H1 (cell line): ENCODE measurements around the gene FBLN2. TPM values are rescaled to one million over a fixed set of nuclear protein-coding genes. Genes with fewer than 3 reads are reported as not detected.

Source experiments
- CTCF ChIA-PET: fragments of 300-600 bp; sonication (Branson Sonifier 250); formaldehyde crosslinking; loops from one replicate; lab custom pipeline; 2021; ENCODE audit not compliant: partially characterized antibody; lab: Charles Lee
- POLR2A ChIA-PET: fragments of 300-600 bp; sonication (Branson Sonifier 250); formaldehyde crosslinking; loops from one replicate; lab custom pipeline; 2021; ENCODE audit warnings: inconsistent platforms; ENCODE audit not compliant: partially characterized antibody; lab: Charles Lee
- DNase-seq, 2 experiments: peaks; one replicate each; pipeline versions ENCODE4 v3.0.0 to v3.0.0-alpha.2; 2010 to 2022; ENCODE audit warnings: low spot score in 2 of 2, low read depth in 1 of 2, mixed read lengths in 1 of 2
- FAIRE-seq: peaks from 2 replicates; lab custom pipeline; 2011; peaks lifted over from hg19 to GRCh38; lab: Jason Lieb, UNC
- H2AFZ ChIP-seq: 2 replicates; pipeline ENCODE4 v1.8.1; 2012; ENCODE audit warnings: low read length, inconsistent platforms
- H2AK5ac ChIP-seq: 2 replicates; pipeline ENCODE4 v1.6.1; 2013; ENCODE audit warnings: low read depth, low read length
- H2BK120ac ChIP-seq: replicated peaks from 2 replicates; pipeline ENCODE3; 2013; ENCODE audit warnings: low read depth, low read length, inconsistent platforms
- H2BK12ac ChIP-seq: 2 replicates; pipeline ENCODE4 v1.6.1; 2013; ENCODE audit warnings: low read depth, low read length
- H2BK15ac ChIP-seq: 2 replicates; pipeline ENCODE4 v1.6.1; 2013; ENCODE audit warnings: low read length
- H2BK20ac ChIP-seq: 2 replicates; pipeline ENCODE4 v1.6.1; 2013; ENCODE audit warnings: low read length
- H2BK5ac ChIP-seq: 2 replicates; pipeline ENCODE4 v1.6.1; 2013; ENCODE audit warnings: low read depth, low read length
- H3K14ac ChIP-seq: 2 replicates; pipeline ENCODE4 v1.6.1; 2013; ENCODE audit warnings: inconsistent platforms; ENCODE audit not compliant: insufficient read length
- H3K18ac ChIP-seq: 2 replicates; pipeline ENCODE4 v1.6.1; 2013; ENCODE audit warnings: low read length; ENCODE audit errors: extremely low read depth
- H3K23ac ChIP-seq: 2 replicates; pipeline ENCODE4 v1.6.1; 2013; ENCODE audit warnings: inconsistent platforms; ENCODE audit not compliant: insufficient read length
- H3K23me2 ChIP-seq: 2 replicates; pipeline ENCODE4 v1.6.1; 2013; ENCODE audit warnings: low read depth, low read length
- H3K27ac ChIP-seq: 2 replicates; pipeline ENCODE4 v1.6.1; 2011; ENCODE audit warnings: low read depth, low read length, inconsistent platforms
- H3K27me3 ChIP-seq, 4 experiments: replicated peaks in 1 of 4; 1 replicate in 1 of 4; 2 replicates in 3 of 4; pipeline versions ENCODE4 v1.6.1 to v1.8.1; 2011 to 2013; ENCODE audit warnings: low read length in 3 of 4, mild to moderate bottlenecking in 3 of 4, inconsistent platforms in 2 of 4, mixed read lengths in 2 of 4, moderate library complexity in 1 of 4; ENCODE audit not compliant: control insufficient read depth in 3 of 4, insufficient read depth in 3 of 4; ENCODE audit errors: extremely low read depth in 1 of 4
- H3K36me3 ChIP-seq, 4 experiments: 2 replicates each; pipeline versions ENCODE4 v1.6.1 to v1.8.1; 2011 to 2013; ENCODE audit warnings: mild to moderate bottlenecking in 4 of 4, low read length in 3 of 4, moderate library complexity in 2 of 4, control low read depth in 1 of 4, inconsistent platforms in 1 of 4; ENCODE audit not compliant: insufficient read depth in 4 of 4, control insufficient read depth in 2 of 4
- H3K4ac ChIP-seq: replicated peaks from 2 replicates; pipeline ENCODE3; 2013; ENCODE audit warnings: low read length, low read depth, mixed read lengths, inconsistent platforms; ENCODE audit not compliant: insufficient read length
- H3K4me1 ChIP-seq, 4 experiments: replicated peaks in 1 of 4; 1 replicate in 1 of 4; 2 replicates in 3 of 4; pipeline versions ENCODE4 v1.6.1 to v1.8.1; 2011 to 2013; ENCODE audit warnings: low read length in 3 of 4, inconsistent platforms in 2 of 4, mixed read lengths in 1 of 4; ENCODE audit not compliant: insufficient read depth in 4 of 4, control insufficient read depth in 3 of 4
- H3K4me2 ChIP-seq, 2 experiments: 2 replicates each; pipeline versions ENCODE4 v1.6.1 to v1.8.1; 2011 to 2013; ENCODE audit warnings: low read depth in 2 of 2, low read length in 2 of 2, control low read depth in 1 of 2, inconsistent platforms in 1 of 2, mild to moderate bottlenecking in 1 of 2; ENCODE audit not compliant: insufficient read depth in 1 of 2
- H3K4me3 ChIP-seq, 4 experiments: fragments of 200-600, 300-600 bp in 1 of 4; sonication (generic), shearing (Covaris generic), sonication (Bioruptor Twin) in 1 of 4; 2 replicates each; pipeline versions ENCODE4 v1.5.1 to v1.8.1; 2011 to 2016; ENCODE audit warnings: low read length in 4 of 4, low read depth in 3 of 4, control low read depth in 2 of 4, inconsistent platforms in 2 of 4, mild to moderate bottlenecking in 2 of 4, mixed read lengths in 1 of 4, moderate library complexity in 1 of 4; ENCODE audit not compliant: insufficient read depth in 2 of 4; ENCODE audit errors: extremely low read depth in 1 of 4
- H3K56ac ChIP-seq: replicated peaks from 2 replicates; pipeline ENCODE3; 2013; ENCODE audit warnings: low read depth, mild to moderate bottlenecking, mixed read lengths, low read length, inconsistent platforms; ENCODE audit not compliant: insufficient read length
- H3K79me1 ChIP-seq: 2 replicates; pipeline ENCODE4 v1.6.1; 2013; ENCODE audit warnings: low read depth, low read length, control low read depth
- H3K79me2 ChIP-seq, 2 experiments: 2 replicates each; pipeline versions ENCODE4 v1.6.1 to v1.8.1; 2012 to 2013; ENCODE audit warnings: low read length in 2 of 2, mild to moderate bottlenecking in 2 of 2, inconsistent platforms in 1 of 2; ENCODE audit not compliant: insufficient read depth in 2 of 2, control insufficient read depth in 1 of 2
- H3K9ac ChIP-seq, 4 experiments: replicated peaks in 1 of 4; 1 replicate in 1 of 4; 2 replicates in 3 of 4; pipeline versions ENCODE4 v1.6.1 to v1.8.1; 2011 to 2013; ENCODE audit warnings: low read depth in 3 of 4, low read length in 3 of 4, control low read depth in 2 of 4, mild to moderate bottlenecking in 2 of 4, moderate library complexity in 2 of 4, inconsistent platforms in 1 of 4; ENCODE audit errors: extremely low read depth in 1 of 4
- H3K9me3 ChIP-seq, 2 experiments: 2 replicates each; pipeline versions ENCODE4 v1.6.1 to v1.8.1; 2012 to 2013; ENCODE audit warnings: mild to moderate bottlenecking in 2 of 2, moderate library complexity in 2 of 2, control low read depth in 1 of 2, inconsistent platforms in 1 of 2, low read depth in 1 of 2, low read length in 1 of 2, mixed read lengths in 1 of 2; ENCODE audit not compliant: insufficient read depth in 2 of 2
- H4K20me1 ChIP-seq, 2 experiments: replicated peaks in 1 of 2; 2 replicates each; pipeline versions ENCODE3 to v1.8.1; 2011 to 2013; ENCODE audit warnings: inconsistent platforms in 2 of 2, low read length in 2 of 2, mild to moderate bottlenecking in 1 of 2; ENCODE audit not compliant: insufficient read depth in 2 of 2, control insufficient read depth in 1 of 2
- H4K5ac ChIP-seq: 2 replicates; pipeline ENCODE4 v1.6.1; 2013; ENCODE audit warnings: low read length, low read depth, mixed read lengths, inconsistent platforms; ENCODE audit not compliant: insufficient read length
- H4K8ac ChIP-seq: 2 replicates; pipeline ENCODE4 v1.8.0; 2013; ENCODE audit warnings: mild to moderate bottlenecking, moderate library complexity, low read length, inconsistent platforms; ENCODE audit not compliant: insufficient read depth; ENCODE audit errors: extremely low read depth
- H4K91ac ChIP-seq: replicated peaks from 2 replicates; pipeline ENCODE3; 2013; ENCODE audit warnings: low read length, mixed read lengths, inconsistent platforms; ENCODE audit not compliant: insufficient read length
- CBX8 ChIP-seq: fragments of 300-800, 300-1000 bp; sonication (generic); IDR thresholded peaks from 2 replicates; pipeline ENCODE4 v1.7.1; 2016; ENCODE audit warnings: low read depth, low read length, borderline replicate concordance
- CTBP2 ChIP-seq: IDR thresholded peaks from 2 replicates; pipeline ENCODE4 v1.7.0; 2011; ENCODE audit warnings: borderline replicate concordance, mild to moderate bottlenecking, moderate library complexity, mixed read lengths, low read length; ENCODE audit not compliant: insufficient read depth, insufficient read length
- KDM5A ChIP-seq: fragments of 200-600 bp; IDR thresholded peaks from 2 replicates; pipeline ENCODE4 v1.7.1; 2012; ENCODE audit warnings: mild to moderate bottlenecking, low read length, inconsistent platforms, mixed read lengths
- MAFK ChIP-seq: IDR thresholded peaks from 2 replicates; pipeline ENCODE4 v1.6.1; 2012; ENCODE audit warnings: low read depth, mild to moderate bottlenecking, improper control_type of control experiment, low read length
- POLR2AphosphoS5 ChIP-seq: IDR thresholded peaks from 2 replicates; pipeline ENCODE4 v1.6.1; 2011; ENCODE audit warnings: low read depth, low read length
- RAD21 ChIP-seq, 2 experiments: IDR thresholded peaks in 1 of 2; conservative IDR thresholded peaks in 1 of 2; 2 replicates each; pipeline ENCODE4 v1.6.1; 2011; ENCODE audit warnings: low read depth in 2 of 2, low read length in 2 of 2, improper control_type of control experiment in 1 of 2, inconsistent platforms in 1 of 2, mild to moderate bottlenecking in 1 of 2, moderate library complexity in 1 of 2
- RXRA ChIP-seq: IDR thresholded peaks from 2 replicates; pipeline ENCODE4 v1.6.1; 2011; ENCODE audit warnings: low read depth, mild to moderate bottlenecking, low read length, moderate library complexity; ENCODE audit not compliant: insufficient read depth
- TAF7 ChIP-seq: optimal IDR thresholded peaks from 2 replicates; pipeline ENCODE3; 2011; ENCODE audit warnings: low read depth, mild to moderate bottlenecking, inconsistent platforms, low read length, moderate library complexity, borderline replicate concordance
- YY1 ChIP-seq: IDR thresholded peaks from 2 replicates; pipeline ENCODE4 v1.6.1; 2011; ENCODE audit warnings: low read depth, mild to moderate bottlenecking, low read length
- WGBS, 2 experiments: shearing (Covaris generic) in 1 of 2; methylation state at CpG; one replicate each; pipeline versions ENCODE4 v1.1.6 to v1.1.7; 2013 to 2015; ENCODE audit warnings: low lambda C conversion rate in 2 of 2, mixed read lengths in 2 of 2, inconsistent platforms in 1 of 2, low coverage in 1 of 2, missing lambda C conversion rate in 1 of 2; ENCODE audit not compliant: insufficient replicate concordance in 2 of 2, insufficient coverage in 1 of 2, insufficient read length in 1 of 2; ENCODE audit errors: extremely low coverage in 1 of 2, missing lambda C conversion rate in 1 of 2; 5-methylcytosine and 5-hydroxymethylcytosine counted together
- polyA plus RNA-seq, 7 experiments: library from polyadenylated mRNA; depleted of rRNA in 3 of 7; stranded (reverse) in 5 of 7; unstranded in 2 of 7; fragments of >200 nt in 5 of 7; fragments of 200-250 nt in 2 of 7; gene quantifications; 1 replicate in 5 of 7; 2 replicates in 1 of 7; 4 replicates in 1 of 7; pipeline versions ENCODE4 v1.2.1 to v1.2.3, GENCODE V29; 2011 to 2013; ENCODE audit warnings: missing spikeins in 2 of 7, mixed read lengths in 2 of 7
- total RNA-seq: library from RNA; stranded (reverse); fragmentation: NEBNext Ultra II Directional; extraction: Animal tissue kit (Norgen Biotek cat#: 25700); gene quantifications from 2 replicates; pipeline ENCODE4 v1.2.1, GENCODE V29; 2021

FBLN2 gene
- total and polyA plus RNA-seq, 2 of the 8 experiments (the other 6 are each of a cell fraction or from before 2014, with no cell fraction given): 17.4 to 24.2 TPM

- Histone ChIP-seq H4K20me1 (peaks cover 0 to 2% of the 10 kb centered on the region in 2 experiments), H3K23ac (no peak overlapping the region), H3K56ac (no peak overlapping the region), H3K4me1 (peaks cover 0 to 11% (median 8%) of the 10 kb centered on the region in 4 experiments; a peak in 6 of 7 replicates), H2BK20ac (no peak overlapping the region), H2BK120ac (no peak overlapping the region), H3K9ac (no peak overlapping the region), H3K36me3 (no peaks in the 10 kb centered on the region), H3K4ac (no peak overlapping the region), H4K8ac (no peak overlapping the region), H2BK12ac (no peak overlapping the region), H3K23me2 (no peaks in the 10 kb centered on the region), H3K27ac (no peak overlapping the region), H3K4me3 (no peak overlapping the region), H2BK5ac (no peak overlapping the region), H3K27me3 (no peaks in the 10 kb centered on the region; a peak in 1 of 7 replicates), H3K79me2 (no peaks in the 10 kb centered on the region), H3K18ac (no peak overlapping the region), H4K91ac (no peak overlapping the region)
- DNase-seq (no peak), FAIRE-seq (no peak)
- WGBS, 2 experiments: 88% methylated on average over 5 of the region's 5 CpGs; no CpG with 5 or more reads in 1 of the 2 experiments
- ChIA-PET POLR2A (no interaction called here), CTCF (interaction anchor here (0.9 to 51.2 kb wide), 6 partner anchors 10 to 126 kb away, joined by 3 to 856 read pairs (median 7); no protein-coding TSS in a partner anchor)
- no peak for TF ChIP-seq TAF7
- TF ChIP-seq CTBP2: no peak
- no peak for TF ChIP-seq RXRA
- no peak for TF ChIP-seq RAD21 (IDR thresholded peaks at IDR 0.05 in 1 of 2, conservative IDR thresholded peaks at IDR 0.05 in 1 of 2; ENCODE audit: low read depth in 2 of 2, low read length in 2 of 2)
- no peak for TF ChIP-seq CBX8
- TF ChIP-seq YY1: no peak
- TF ChIP-seq KDM5A: no peak
- no peak for TF ChIP-seq MAFK
- no peak for TF ChIP-seq POLR2AphosphoS5
- TF ChIP-seq, all 59 proteins: peak for 0
- H2BK15ac ChIP-seq: no peak overlapping the region
- no peak overlapping the region for H2AFZ ChIP-seq
- H3K79me1 ChIP-seq: no peaks in the 10 kb centered on the region
- H3K14ac ChIP-seq: no peak overlapping the region
- H3K4me2 ChIP-seq: no peak overlapping the region
- H4K5ac ChIP-seq: no peak overlapping the region
- H3K9me3 ChIP-seq: peaks cover 0 to 2% of the 10 kb centered on the region in 2 experiments; a peak in 1 of 4 replicates
- no peak overlapping the region for H2AK5ac ChIP-seq
Observed at GRCh38 chr3:13522236-13522635, 26.7 kb upstream of the FBLN2 start.
